HEK293 (cell line): ENCODE results near the gene RHPN2.

Experiments used
- CTCF ChIA-PET: fragments of 350-600 bp; formaldehyde crosslinking; extraction: SDS; loops from one replicate; lab custom pipeline; 2021; ENCODE audit warnings: antibody characterized with exemption; lab: Yijun Ruan, JAX
- POLR2A ChIA-PET: fragments of 300-600 bp; formaldehyde crosslinking; extraction: SDS; loops from one replicate; lab custom pipeline; 2020; ENCODE audit warnings: antibody characterized with exemption, inconsistent platforms; lab: Yijun Ruan, JAX
- H3K27ac ChIP-seq: fragments of 200-500 bp; sonication (Bioruptor generic); 2 replicates; pipeline ENCODE4 v1.5.1; 2014; ENCODE audit warnings: low read depth, low read length, control low read depth, inconsistent platforms; ENCODE audit errors: extremely low read depth
- H3K36me3 ChIP-seq, 2 experiments: fragments of 200-500 bp in 1 of 2; sonication (Bioruptor generic) in 1 of 2; 1 replicate in 1 of 2; 2 replicates in 1 of 2; pipeline ENCODE4 v1.5.1; 2014 to 2017; ENCODE audit warnings: inconsistent platforms in 2 of 2, low read length in 2 of 2; ENCODE audit not compliant: control insufficient read depth in 2 of 2, insufficient read depth in 1 of 2
- H3K4me1 ChIP-seq: fragments of 200-500 bp; sonication (Bioruptor generic); 2 replicates; pipeline ENCODE4 v1.5.1; 2014; ENCODE audit warnings: mild to moderate bottlenecking, low read length, inconsistent platforms; ENCODE audit not compliant: control insufficient read depth, insufficient read depth
- H3K4me3 ChIP-seq: 2 replicates; pipeline ENCODE4 v1.5.1; 2011; ENCODE audit warnings: low read depth, mild to moderate bottlenecking, control low read depth, low read length, moderate library complexity
- H3K9me3 ChIP-seq: fragments of 200-500 bp; sonication (Bioruptor generic); 2 replicates; pipeline ENCODE4 v1.5.1; 2014; ENCODE audit warnings: low read depth, low read length, inconsistent platforms; ENCODE audit not compliant: control insufficient read depth, insufficient read depth
- KLF1 ChIP-seq: fragments of 450-650 bp; formaldehyde crosslinking; IDR thresholded peaks from 2 replicates; pipeline ENCODE4 v1.5.1; 2016; ENCODE audit warnings: missing biosample characterization, missing genetic modification characterization
- KLF7 ChIP-seq: fragments of 450-650 bp; formaldehyde crosslinking; IDR thresholded peaks from 2 replicates; pipeline ENCODE4 v1.5.1; 2016; ENCODE audit warnings: missing biosample characterization, missing genetic modification characterization, borderline replicate concordance
- SCRT1 ChIP-seq: fragments of 450-650 bp; formaldehyde crosslinking; IDR thresholded peaks from 2 replicates; pipeline ENCODE4 v1.5.1; 2016; ENCODE audit warnings: missing biosample characterization, missing genetic modification characterization, borderline replicate concordance
- SCRT2 ChIP-seq: fragments of 450-650 bp; formaldehyde crosslinking; IDR thresholded peaks from 2 replicates; pipeline ENCODE4 v1.5.1; 2016; ENCODE audit warnings: missing biosample characterization, missing genetic modification characterization
- YY2 ChIP-seq: fragments of 450-650 bp; formaldehyde crosslinking; IDR thresholded peaks from 2 replicates; pipeline ENCODE4 v1.5.1; 2016; ENCODE audit warnings: missing biosample characterization, missing genetic modification characterization
- ZEB2 ChIP-seq: fragments of 450-650 bp; formaldehyde crosslinking; IDR thresholded peaks from 2 replicates; pipeline ENCODE4 v1.5.1; 2016; ENCODE audit warnings: missing biosample characterization, missing genetic modification characterization
- ZFP3 ChIP-seq: fragments of 450-650 bp; formaldehyde crosslinking; IDR thresholded peaks from 2 replicates; pipeline ENCODE4 v1.5.1; 2016; ENCODE audit warnings: low read depth, missing biosample characterization, missing genetic modification characterization
- ZNF133 ChIP-seq: fragments of 450-650 bp; formaldehyde crosslinking; IDR thresholded peaks from 2 replicates; pipeline ENCODE4 v1.5.1; 2016; ENCODE audit warnings: missing biosample characterization, missing genetic modification characterization
- ZNF16 ChIP-seq: fragments of 450-650 bp; formaldehyde crosslinking; IDR thresholded peaks from 2 replicates; pipeline ENCODE4 v1.5.1; 2016; ENCODE audit warnings: low read depth, missing biosample characterization, missing genetic modification characterization
- ZNF19 ChIP-seq: fragments of 450-650 bp; formaldehyde crosslinking; IDR thresholded peaks from 2 replicates; pipeline ENCODE4; 2016; ENCODE audit warnings: missing biosample characterization, missing genetic modification characterization, low read depth
- ZNF24 ChIP-seq: fragments of 450-650 bp; formaldehyde crosslinking; IDR thresholded peaks from 2 replicates; pipeline ENCODE4 v1.5.1; 2016; ENCODE audit warnings: missing biosample characterization, missing genetic modification characterization
- ZNF529 ChIP-seq: fragments of 450-650 bp; formaldehyde crosslinking; IDR thresholded peaks from 2 replicates; pipeline ENCODE4 v1.5.1; 2017; ENCODE audit warnings: missing genetic modification characterization, missing biosample characterization; ENCODE audit not compliant: insufficient replicate concordance
- ZNF660 ChIP-seq: fragments of 450-650 bp; IDR thresholded peaks from 2 replicates; pipeline ENCODE4 v1.5.1; 2018; ENCODE audit warnings: missing biosample characterization, mild to moderate bottlenecking, missing genetic modification characterization
- ZNF664 ChIP-seq: fragments of 450-650 bp; formaldehyde crosslinking; IDR thresholded peaks from 2 replicates; pipeline ENCODE4 v1.5.1; 2016; ENCODE audit warnings: missing biosample characterization, missing genetic modification characterization
- ZNF747 ChIP-seq: fragments of 450-650 bp; formaldehyde crosslinking; IDR thresholded peaks from 2 replicates; pipeline ENCODE4 v1.5.1; 2016; ENCODE audit warnings: missing biosample characterization, missing genetic modification characterization
- ZNF777 ChIP-seq: fragments of 450-650 bp; formaldehyde crosslinking; IDR thresholded peaks from 2 replicates; pipeline ENCODE4 v1.5.1; 2017; ENCODE audit warnings: missing biosample characterization, missing genetic modification characterization, borderline replicate concordance
- TF ChIP-seq, protein P1 (sequence below): fragments of 450-650 bp; formaldehyde crosslinking; IDR thresholded peaks from 2 replicates; pipeline ENCODE4 v1.5.1; 2016; ENCODE audit warnings: missing biosample characterization, missing genetic modification characterization
- TF ChIP-seq, protein P2 (sequence below): fragments of 450-650 bp; formaldehyde crosslinking; IDR thresholded peaks from 2 replicates; pipeline ENCODE4 v1.5.1; 2016; ENCODE audit warnings: missing biosample characterization, missing genetic modification characterization
- TF ChIP-seq, protein P3 (sequence below): fragments of 450-650 bp; formaldehyde crosslinking; IDR thresholded peaks from 2 replicates; pipeline ENCODE4 v1.5.1; 2016; ENCODE audit warnings: missing biosample characterization, missing genetic modification characterization, borderline replicate concordance
- TF ChIP-seq, protein P4 (sequence below): fragments of 450-650 bp; formaldehyde crosslinking; IDR thresholded peaks from 2 replicates; pipeline ENCODE4 v1.5.1; 2016; ENCODE audit warnings: missing biosample characterization, missing genetic modification characterization
- TF ChIP-seq, protein P5 (sequence below): fragments of 450-650 bp; formaldehyde crosslinking; IDR thresholded peaks from 2 replicates; pipeline ENCODE4 v1.5.1; 2016; ENCODE audit warnings: missing biosample characterization, missing genetic modification characterization, borderline replicate concordance
- TF ChIP-seq, protein P6 (sequence below): fragments of 450-650 bp; IDR thresholded peaks from 2 replicates; pipeline ENCODE4 v1.5.1; 2018; ENCODE audit warnings: missing biosample characterization, missing genetic modification characterization
- TF ChIP-seq, protein P7 (sequence below): fragments of 450-650 bp; formaldehyde crosslinking; IDR thresholded peaks from 2 replicates; pipeline ENCODE4 v1.5.1; 2016; ENCODE audit warnings: missing biosample characterization, missing genetic modification characterization

The RHPN2 gene

DNA sequence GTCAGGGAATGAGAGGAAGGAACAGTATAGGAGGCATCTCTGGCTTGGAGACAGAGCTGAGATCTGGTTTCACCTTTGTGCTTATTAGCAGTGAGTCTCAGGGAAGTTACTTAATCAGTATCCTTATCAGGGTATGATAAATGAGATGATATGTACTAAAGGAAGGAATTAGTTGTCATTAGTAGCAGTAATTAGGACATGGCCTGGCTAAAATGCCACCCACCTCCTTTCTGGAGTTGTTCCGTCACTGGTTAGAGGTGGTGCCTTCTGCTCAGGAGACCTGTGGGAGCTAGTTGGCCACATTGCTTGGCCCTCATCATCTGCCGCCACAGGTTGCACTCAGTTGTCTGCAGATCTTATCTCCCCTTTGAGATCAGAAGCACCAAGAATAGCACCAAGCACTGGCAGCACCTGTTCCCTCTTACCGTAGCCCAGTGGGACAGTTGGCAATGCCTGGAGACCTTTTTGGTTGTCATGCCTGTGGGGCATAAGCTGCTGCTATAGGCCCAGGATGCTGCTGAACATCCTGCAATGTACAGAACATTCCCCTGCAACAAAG is 21.0 kb upstream of the RHPN2 start:
- H3K27ac ChIP-seq = 0 out of 2 replicates have a peak overlapping the region, but pooled peaks have one; percentile 31
- CTCF ChIA-PET = interaction anchor here (1.0 to 3.0 kb wide), 6 partner anchors 32 to 109 kb away, joined by 3 to 16 read pairs (median 3); no protein-coding TSS in a partner anchor
- peaks cover 16 to 56% of the 10 kb centered on the region in 2 experiments for H3K36me3 ChIP-seq
- POLR2A ChIA-PET = interaction anchor here (0.5 to 1.0 kb wide), 3 partner anchors 16 to 38 kb away, joined by 3 to 4 read pairs (median 4); no protein-coding TSS in a partner anchor
- H3K4me1 ChIP-seq = peaks cover 10% of the 10 kb centered on the region
- no peak overlapping the region for H3K4me3 ChIP-seq
- no peaks in the 10 kb centered on the region; the same call in none of the 2 replicates for H3K9me3 ChIP-seq
- TF ChIP-seq ZNF777 (tag by site-specific recombination) (no peak), ZNF660 (tag by site-specific recombination) (no peak), SCRT2 (tag by site-specific recombination) (peak; percentile 69), SCRT1 (tag by site-specific recombination) (peak; percentile 65; the same call in 1 of the 2 replicates), ZNF16 (tag by site-specific recombination) (no peak), ZNF664 (tag by site-specific recombination) (peak; percentile 52), ZNF133 (tag by site-specific recombination) (no peak), ZNF19 (tag by site-specific recombination) (no peak), ZNF747 (tag by site-specific recombination) (no peak), KLF1 (tag by site-specific recombination) (no peak), ZEB2 (tag by site-specific recombination) (no peak), ZNF24 (tag by site-specific recombination) (no peak), ZNF529 (tag by site-specific recombination) (no peak), YY2 (tag by site-specific recombination) (no peak), ZFP3 (no peak), KLF7 (tag by site-specific recombination) (no peak)
- TF ChIP-seq, protein P1, sequence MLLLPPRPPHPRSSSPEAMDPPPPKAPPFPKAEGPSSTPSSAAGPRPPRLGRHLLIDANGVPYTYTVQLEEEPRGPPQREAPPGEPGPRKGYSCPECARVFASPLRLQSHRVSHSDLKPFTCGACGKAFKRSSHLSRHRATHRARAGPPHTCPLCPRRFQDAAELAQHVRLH (tag by site-specific recombination) = no peak
- TF ChIP-seq, protein P2, sequence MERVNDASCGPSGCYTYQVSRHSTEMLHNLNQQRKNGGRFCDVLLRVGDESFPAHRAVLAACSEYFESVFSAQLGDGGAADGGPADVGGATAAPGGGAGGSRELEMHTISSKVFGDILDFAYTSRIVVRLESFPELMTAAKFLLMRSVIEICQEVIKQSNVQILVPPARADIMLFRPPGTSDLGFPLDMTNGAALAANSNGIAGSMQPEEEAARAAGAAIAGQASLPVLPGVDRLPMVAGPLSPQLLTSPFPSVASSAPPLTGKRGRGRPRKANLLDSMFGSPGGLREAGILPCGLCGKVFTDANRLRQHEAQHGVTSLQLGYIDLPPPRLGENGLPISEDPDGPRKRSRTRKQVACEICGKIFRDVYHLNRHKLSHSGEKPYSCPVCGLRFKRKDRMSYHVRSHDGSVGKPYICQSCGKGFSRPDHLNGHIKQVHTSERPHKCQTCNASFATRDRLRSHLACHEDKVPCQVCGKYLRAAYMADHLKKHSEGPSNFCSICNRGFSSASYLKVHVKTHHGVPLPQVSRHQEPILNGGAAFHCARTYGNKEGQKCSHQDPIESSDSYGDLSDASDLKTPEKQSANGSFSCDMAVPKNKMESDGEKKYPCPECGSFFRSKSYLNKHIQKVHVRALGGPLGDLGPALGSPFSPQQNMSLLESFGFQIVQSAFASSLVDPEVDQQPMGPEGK (tag by site-specific recombination) = no peak
- TF ChIP-seq, protein P3, sequence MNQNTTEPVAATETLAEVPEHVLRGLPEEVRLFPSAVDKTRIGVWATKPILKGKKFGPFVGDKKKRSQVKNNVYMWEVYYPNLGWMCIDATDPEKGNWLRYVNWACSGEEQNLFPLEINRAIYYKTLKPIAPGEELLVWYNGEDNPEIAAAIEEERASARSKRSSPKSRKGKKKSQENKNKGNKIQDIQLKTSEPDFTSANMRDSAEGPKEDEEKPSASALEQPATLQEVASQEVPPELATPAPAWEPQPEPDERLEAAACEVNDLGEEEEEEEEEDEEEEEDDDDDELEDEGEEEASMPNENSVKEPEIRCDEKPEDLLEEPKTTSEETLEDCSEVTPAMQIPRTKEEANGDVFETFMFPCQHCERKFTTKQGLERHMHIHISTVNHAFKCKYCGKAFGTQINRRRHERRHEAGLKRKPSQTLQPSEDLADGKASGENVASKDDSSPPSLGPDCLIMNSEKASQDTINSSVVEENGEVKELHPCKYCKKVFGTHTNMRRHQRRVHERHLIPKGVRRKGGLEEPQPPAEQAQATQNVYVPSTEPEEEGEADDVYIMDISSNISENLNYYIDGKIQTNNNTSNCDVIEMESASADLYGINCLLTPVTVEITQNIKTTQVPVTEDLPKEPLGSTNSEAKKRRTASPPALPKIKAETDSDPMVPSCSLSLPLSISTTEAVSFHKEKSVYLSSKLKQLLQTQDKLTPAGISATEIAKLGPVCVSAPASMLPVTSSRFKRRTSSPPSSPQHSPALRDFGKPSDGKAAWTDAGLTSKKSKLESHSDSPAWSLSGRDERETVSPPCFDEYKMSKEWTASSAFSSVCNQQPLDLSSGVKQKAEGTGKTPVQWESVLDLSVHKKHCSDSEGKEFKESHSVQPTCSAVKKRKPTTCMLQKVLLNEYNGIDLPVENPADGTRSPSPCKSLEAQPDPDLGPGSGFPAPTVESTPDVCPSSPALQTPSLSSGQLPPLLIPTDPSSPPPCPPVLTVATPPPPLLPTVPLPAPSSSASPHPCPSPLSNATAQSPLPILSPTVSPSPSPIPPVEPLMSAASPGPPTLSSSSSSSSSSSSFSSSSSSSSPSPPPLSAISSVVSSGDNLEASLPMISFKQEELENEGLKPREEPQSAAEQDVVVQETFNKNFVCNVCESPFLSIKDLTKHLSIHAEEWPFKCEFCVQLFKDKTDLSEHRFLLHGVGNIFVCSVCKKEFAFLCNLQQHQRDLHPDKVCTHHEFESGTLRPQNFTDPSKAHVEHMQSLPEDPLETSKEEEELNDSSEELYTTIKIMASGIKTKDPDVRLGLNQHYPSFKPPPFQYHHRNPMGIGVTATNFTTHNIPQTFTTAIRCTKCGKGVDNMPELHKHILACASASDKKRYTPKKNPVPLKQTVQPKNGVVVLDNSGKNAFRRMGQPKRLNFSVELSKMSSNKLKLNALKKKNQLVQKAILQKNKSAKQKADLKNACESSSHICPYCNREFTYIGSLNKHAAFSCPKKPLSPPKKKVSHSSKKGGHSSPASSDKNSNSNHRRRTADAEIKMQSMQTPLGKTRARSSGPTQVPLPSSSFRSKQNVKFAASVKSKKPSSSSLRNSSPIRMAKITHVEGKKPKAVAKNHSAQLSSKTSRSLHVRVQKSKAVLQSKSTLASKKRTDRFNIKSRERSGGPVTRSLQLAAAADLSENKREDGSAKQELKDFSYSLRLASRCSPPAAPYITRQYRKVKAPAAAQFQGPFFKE (tag by site-specific recombination) = no peak
- TF ChIP-seq, protein P4, sequence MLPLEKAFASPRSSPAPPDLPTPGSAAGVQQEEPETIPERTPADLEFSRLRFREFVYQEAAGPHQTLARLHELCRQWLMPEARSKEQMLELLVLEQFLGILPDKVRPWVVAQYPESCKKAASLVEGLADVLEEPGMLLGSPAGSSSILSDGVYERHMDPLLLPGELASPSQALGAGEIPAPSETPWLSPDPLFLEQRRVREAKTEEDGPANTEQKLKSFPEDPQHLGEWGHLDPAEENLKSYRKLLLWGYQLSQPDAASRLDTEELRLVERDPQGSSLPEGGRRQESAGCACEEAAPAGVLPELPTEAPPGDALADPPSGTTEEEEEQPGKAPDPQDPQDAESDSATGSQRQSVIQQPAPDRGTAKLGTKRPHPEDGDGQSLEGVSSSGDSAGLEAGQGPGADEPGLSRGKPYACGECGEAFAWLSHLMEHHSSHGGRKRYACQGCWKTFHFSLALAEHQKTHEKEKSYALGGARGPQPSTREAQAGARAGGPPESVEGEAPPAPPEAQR (tag by site-specific recombination) = no peak
- TF ChIP-seq, protein P5, sequence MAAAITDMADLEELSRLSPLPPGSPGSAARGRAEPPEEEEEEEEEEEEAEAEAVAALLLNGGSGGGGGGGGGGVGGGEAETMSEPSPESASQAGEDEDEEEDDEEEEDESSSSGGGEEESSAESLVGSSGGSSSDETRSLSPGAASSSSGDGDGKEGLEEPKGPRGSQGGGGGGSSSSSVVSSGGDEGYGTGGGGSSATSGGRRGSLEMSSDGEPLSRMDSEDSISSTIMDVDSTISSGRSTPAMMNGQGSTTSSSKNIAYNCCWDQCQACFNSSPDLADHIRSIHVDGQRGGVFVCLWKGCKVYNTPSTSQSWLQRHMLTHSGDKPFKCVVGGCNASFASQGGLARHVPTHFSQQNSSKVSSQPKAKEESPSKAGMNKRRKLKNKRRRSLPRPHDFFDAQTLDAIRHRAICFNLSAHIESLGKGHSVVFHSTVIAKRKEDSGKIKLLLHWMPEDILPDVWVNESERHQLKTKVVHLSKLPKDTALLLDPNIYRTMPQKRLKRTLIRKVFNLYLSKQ (tag by site-specific recombination) = no peak
- TF ChIP-seq, protein P6, sequence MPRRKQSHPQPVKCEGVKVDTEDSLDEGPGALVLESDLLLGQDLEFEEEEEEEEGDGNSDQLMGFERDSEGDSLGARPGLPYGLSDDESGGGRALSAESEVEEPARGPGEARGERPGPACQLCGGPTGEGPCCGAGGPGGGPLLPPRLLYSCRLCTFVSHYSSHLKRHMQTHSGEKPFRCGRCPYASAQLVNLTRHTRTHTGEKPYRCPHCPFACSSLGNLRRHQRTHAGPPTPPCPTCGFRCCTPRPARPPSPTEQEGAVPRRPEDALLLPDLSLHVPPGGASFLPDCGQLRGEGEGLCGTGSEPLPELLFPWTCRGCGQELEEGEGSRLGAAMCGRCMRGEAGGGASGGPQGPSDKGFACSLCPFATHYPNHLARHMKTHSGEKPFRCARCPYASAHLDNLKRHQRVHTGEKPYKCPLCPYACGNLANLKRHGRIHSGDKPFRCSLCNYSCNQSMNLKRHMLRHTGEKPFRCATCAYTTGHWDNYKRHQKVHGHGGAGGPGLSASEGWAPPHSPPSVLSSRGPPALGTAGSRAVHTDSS (tag by site-specific recombination) = no peak
- TF ChIP-seq, protein P7, sequence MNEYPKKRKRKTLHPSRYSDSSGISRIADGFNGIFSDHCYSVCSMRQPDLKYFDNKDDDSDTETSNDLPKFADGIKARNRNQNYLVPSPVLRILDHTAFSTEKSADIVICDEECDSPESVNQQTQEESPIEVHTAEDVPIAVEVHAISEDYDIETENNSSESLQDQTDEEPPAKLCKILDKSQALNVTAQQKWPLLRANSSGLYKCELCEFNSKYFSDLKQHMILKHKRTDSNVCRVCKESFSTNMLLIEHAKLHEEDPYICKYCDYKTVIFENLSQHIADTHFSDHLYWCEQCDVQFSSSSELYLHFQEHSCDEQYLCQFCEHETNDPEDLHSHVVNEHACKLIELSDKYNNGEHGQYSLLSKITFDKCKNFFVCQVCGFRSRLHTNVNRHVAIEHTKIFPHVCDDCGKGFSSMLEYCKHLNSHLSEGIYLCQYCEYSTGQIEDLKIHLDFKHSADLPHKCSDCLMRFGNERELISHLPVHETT (tag by site-specific recombination) = no peak
